LNCaP clone FGC (cell line): Measurements from ENCODE around the gene CIB1.
"Not testable (repeated sequence)": the region's sequence is repeated elsewhere in the genome, so short reads cannot be mapped to it uniquely, and the experiment has no call there.

ENCODE experiments used
- DNase-seq: peaks from one replicate; pipeline ENCODE4 v3.0.0-alpha.2; 2011; ENCODE audit warnings: low read depth
- H3K4me3 ChIP-seq: 2 replicates; pipeline ENCODE4 v1.5.1; 2011; ENCODE audit warnings: mild to moderate bottlenecking, low read depth, low read length, control low read depth
- CTCF ChIP-seq: IDR thresholded peaks from 2 replicates; pipeline ENCODE4 v1.5.1; 2012; ENCODE audit warnings: mild to moderate bottlenecking; ENCODE audit not compliant: control insufficient read depth, insufficient read depth; ENCODE audit errors: extremely low read depth

The CIB1 gene

DNA sequence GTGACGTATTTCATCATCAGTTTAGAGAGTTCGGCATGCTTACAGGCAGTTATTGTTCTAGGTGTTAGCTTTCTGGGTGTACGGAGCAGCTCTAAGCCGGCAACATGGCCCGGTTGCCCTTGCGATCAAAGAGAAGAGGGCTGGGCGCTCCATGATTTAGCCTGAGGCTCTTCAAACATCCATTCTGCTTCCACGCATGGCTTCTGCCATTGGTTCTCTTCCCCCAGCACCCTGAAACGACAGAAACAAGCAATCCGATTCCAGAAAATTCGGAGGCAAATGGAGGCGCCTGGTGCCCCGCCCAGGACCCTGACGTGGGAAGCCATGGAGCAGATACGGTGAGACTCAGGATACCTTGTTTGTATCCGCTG, 32.3 kb upstream of the CIB1 start:
- H3K4me3 ChIP-seq = peak overlapping the region; percentile 75
- TF ChIP-seq CTCF = no peak
- no peak for DNase-seq

- peak within 1 kb of the TSS; percentile 75 for H3K4me3 ChIP-seq
- peak; percentile 72 for DNase-seq
- TF ChIP-seq CTCF = no peak
Observed at GRCh38 chr15:90265271-90266060, 31.7 kb upstream of the CIB1 start, which contains the start of gene NGRN. Gene NGRN (plus strand): TSS chr15:90265672. CDS start chr15:90265713, 41 bp downstream.

DNA sequence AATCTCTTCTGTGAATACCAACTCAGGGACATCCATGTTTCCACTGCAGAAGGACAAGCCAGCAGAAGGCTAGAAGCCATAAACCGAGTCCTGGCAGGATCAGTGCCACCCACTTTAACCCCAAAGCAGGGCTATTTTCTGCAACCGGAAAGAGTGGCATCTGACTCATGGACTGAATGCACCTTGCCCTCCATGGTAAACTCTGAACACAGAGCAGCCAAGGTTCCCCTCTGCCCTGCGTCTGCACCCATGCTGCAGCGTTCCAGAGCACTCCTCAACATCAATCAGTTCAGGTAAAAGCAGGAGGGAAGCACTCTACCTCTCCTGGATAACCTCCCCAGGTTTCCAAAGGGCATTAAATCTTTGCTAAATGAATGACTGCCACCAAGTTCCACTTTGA, 30.9 kb upstream of the CIB1 start:
- DNase-seq = no peak
- peak overlapping the region; percentile 75 for H3K4me3 ChIP-seq
- no peak for TF ChIP-seq CTCF

- no peak for DNase-seq
- TF ChIP-seq CTCF = no peak
Observed at GRCh38 chr15:90262426-90262825, 28.7 kb upstream of the CIB1 start.

DNA sequence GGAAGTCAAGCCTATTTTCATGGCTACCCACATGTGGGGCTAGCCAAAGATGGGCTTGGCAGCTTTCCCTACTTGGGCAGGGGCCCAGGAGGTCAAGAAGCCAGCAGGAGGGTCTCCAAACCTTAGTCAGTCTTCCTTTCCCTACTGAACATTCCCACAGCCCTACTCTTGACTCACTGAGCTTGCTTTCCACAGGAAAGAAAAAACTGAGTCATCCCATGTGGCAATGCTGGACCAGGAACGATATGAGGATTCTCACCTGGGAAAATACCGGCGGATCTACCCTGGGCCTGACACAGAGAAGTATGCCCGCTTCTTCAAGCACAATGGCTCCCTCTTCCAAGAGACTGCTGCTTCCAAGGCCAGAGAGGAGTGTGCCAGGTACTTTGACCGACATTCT, 28.1 kb upstream of the CIB1 start:
- DNase-seq = no peak
- no peak overlapping the region for H3K4me3 ChIP-seq
- no peak for TF ChIP-seq CTCF

More at GRCh38 chr15:90262426-90262825, 28.7 kb upstream of the CIB1 start:
- no peak overlapping the region for H3K4me3 ChIP-seq

DNA sequence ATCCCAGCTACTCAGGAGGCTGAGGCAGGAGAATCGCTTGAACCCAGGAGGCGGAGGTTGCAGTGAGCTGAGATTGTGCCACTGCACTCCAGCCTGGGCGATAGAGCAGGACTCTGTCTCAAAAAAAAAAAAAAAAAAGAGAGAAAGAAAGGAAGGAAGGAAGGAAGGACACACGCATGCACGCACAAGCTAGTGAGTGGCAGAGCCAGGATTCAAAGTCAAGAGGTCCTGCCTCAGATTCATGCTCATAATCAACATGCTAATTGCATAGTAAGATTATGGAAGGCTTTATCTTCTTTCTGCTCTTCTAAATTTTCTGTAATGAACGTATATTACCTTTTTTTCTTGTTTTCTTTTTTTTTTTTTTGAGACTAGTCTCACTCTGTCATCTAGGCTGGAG, 27.0 kb upstream of the CIB1 start:
- DNase-seq, H3K4me3 ChIP-seq: not testable (repeated sequence)

GRCh38 chr15:90259524-90259923, 25.8 kb upstream of the CIB1 start:
- H3K4me3 ChIP-seq = no peak overlapping the region
- DNase-seq = no peak
- no peak for TF ChIP-seq CTCF
